ENCODE results near the gene TCF4. TPM values are rescaled to one million over a fixed set of nuclear protein-coding genes. Genes with fewer than 3 reads are reported as not detected.

The TCF4 gene
- total RNA-seq, 1 donor from 2014 or later: 115 TPM

DNA sequence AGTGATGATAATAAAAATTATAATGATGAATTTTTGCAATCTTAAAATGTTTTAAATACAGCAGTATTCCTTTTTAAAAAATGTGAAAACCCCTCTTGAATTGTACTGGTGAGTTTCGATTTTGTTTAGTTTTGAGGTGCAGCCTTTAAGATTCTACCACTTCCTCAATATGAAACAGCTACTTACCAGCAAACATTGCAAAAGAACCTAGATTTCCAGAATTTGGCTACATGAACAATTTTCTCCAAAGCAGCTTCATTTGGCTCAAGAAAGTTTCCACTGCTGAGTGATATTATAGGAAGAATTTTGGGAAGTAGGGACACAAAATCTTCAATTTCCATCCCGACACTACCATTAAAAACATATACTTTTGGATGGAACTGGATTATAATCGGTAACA is 12.0 kb downstream of the TCF4 start:
- Histone ChIP-seq H3K4me2 (ENCODE audit: low read length) (no peak overlapping the region), H2AFZ (ENCODE audit: low read depth, low read length) (no peak overlapping the region), H3K27ac (ENCODE audit: low read depth, low read length) (no peak overlapping the region), H3K79me2 (ENCODE audit: insufficient read depth, low read length) (peaks cover 90% of the 10 kb centered on the region), H3K36me3 (ENCODE audit: insufficient read depth, low read length) (peaks cover under 1% of the 10 kb centered on the region), H3K9ac (ENCODE audit: low read length) (no peak overlapping the region), H4K20me1 (ENCODE audit: insufficient read depth, low read length) (peaks cover 27% of the 10 kb centered on the region), H3K4me1 (ENCODE audit: insufficient read depth, low read length) (no peaks in the 10 kb centered on the region), H3K9me3 (ENCODE audit: insufficient read depth, low read depth, low read length) (no peaks in the 10 kb centered on the region), H3K4me3 (ENCODE audit: insufficient read depth, low read depth, low read length) (no peak overlapping the region), H3K27me3 (ENCODE audit: insufficient read depth, low read length) (no peaks in the 10 kb centered on the region)
- Mint-ChIP-seq H3K9me3 (ENCODE audit: unreplicated experiment) (no peaks in the 10 kb centered on the region), H3K27ac (ENCODE audit: unreplicated experiment) (no peak overlapping the region), H3K27me3 (ENCODE audit: low read depth, unreplicated experiment) (no peaks in the 10 kb centered on the region), H3K4me3 (ENCODE audit: unreplicated experiment) (no peak overlapping the region), H3K4me1 (ENCODE audit: low read depth, unreplicated experiment) (no peaks in the 10 kb centered on the region), H3K36me3 (ENCODE audit: low read depth, unreplicated experiment) (peaks cover 10% of the 10 kb centered on the region)
- DNase-seq (ENCODE audit: low read depth) (no peak), FAIRE-seq (no peak)
- no peak for TF ChIP-seq EZH2 (IDR thresholded peaks at IDR 0.05; ENCODE audit: insufficient read depth, low read length)
- TF ChIP-seq, protein P1, sequence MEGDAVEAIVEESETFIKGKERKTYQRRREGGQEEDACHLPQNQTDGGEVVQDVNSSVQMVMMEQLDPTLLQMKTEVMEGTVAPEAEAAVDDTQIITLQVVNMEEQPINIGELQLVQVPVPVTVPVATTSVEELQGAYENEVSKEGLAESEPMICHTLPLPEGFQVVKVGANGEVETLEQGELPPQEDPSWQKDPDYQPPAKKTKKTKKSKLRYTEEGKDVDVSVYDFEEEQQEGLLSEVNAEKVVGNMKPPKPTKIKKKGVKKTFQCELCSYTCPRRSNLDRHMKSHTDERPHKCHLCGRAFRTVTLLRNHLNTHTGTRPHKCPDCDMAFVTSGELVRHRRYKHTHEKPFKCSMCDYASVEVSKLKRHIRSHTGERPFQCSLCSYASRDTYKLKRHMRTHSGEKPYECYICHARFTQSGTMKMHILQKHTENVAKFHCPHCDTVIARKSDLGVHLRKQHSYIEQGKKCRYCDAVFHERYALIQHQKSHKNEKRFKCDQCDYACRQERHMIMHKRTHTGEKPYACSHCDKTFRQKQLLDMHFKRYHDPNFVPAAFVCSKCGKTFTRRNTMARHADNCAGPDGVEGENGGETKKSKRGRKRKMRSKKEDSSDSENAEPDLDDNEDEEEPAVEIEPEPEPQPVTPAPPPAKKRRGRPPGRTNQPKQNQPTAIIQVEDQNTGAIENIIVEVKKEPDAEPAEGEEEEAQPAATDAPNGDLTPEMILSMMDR (IDR thresholded peaks at IDR 0.05; ENCODE audit: insufficient read depth, low read depth, low read length): no peak

DNA sequence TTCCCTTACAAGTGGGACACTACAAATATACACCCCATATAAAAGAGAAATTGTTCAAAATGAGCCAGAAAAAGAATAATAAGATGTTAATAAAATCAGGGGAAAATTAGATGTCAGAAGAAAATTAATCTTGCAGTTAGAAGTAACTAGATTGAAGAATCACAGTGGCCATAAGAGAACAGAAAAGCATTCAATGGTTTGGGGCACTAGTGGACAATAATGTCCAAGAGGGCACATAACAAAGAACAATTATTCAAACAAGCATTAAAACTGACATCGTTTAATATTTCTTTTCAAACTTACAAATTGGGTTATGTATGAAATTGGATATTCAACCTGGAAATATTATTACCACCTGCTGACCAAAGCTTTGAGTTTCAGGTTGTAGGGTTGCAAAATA is 12.9 kb downstream of the TCF4 start:
- no peaks in the 10 kb centered on the region for H3K4me1 ChIP-seq (ENCODE audit: insufficient read depth, low read length)
- Mint-ChIP-seq H3K9me3 (ENCODE audit: unreplicated experiment) (no peaks in the 10 kb centered on the region), H3K36me3 (ENCODE audit: low read depth, unreplicated experiment) (peaks cover 10% of the 10 kb centered on the region), H3K4me1 (ENCODE audit: low read depth, unreplicated experiment) (no peaks in the 10 kb centered on the region), H3K27ac (ENCODE audit: unreplicated experiment) (no peak overlapping the region), H3K4me3 (ENCODE audit: unreplicated experiment) (no peak overlapping the region), H3K27me3 (ENCODE audit: low read depth, unreplicated experiment) (no peaks in the 10 kb centered on the region)
- TF ChIP-seq, protein P1 (IDR thresholded peaks at IDR 0.05; ENCODE audit: insufficient read depth, low read depth, low read length): no peak
- TF ChIP-seq EZH2 (IDR thresholded peaks at IDR 0.05; ENCODE audit: insufficient read depth, low read length): no peak
- no peak overlapping the region for H3K27ac ChIP-seq (ENCODE audit: low read depth, low read length)
- H3K4me2 ChIP-seq (ENCODE audit: low read length): no peak overlapping the region
- peaks cover 2% of the 10 kb centered on the region for H3K36me3 ChIP-seq (ENCODE audit: insufficient read depth, low read length)
- no peaks in the 10 kb centered on the region for H3K9me3 ChIP-seq (ENCODE audit: insufficient read depth, low read depth, low read length)
- no peak overlapping the region for H2AFZ ChIP-seq (ENCODE audit: low read depth, low read length)
- peaks cover 31% of the 10 kb centered on the region for H4K20me1 ChIP-seq (ENCODE audit: insufficient read depth, low read length)
- FAIRE-seq (no peak), DNase-seq (ENCODE audit: low read depth) (no peak)
- no peak overlapping the region for H3K9ac ChIP-seq (ENCODE audit: low read length)
- H3K27me3 ChIP-seq (ENCODE audit: insufficient read depth, low read length): no peaks in the 10 kb centered on the region
- no peak overlapping the region for H3K4me3 ChIP-seq (ENCODE audit: insufficient read depth, low read depth, low read length)
- peaks cover 90% of the 10 kb centered on the region for H3K79me2 ChIP-seq (ENCODE audit: insufficient read depth, low read length)

DNA sequence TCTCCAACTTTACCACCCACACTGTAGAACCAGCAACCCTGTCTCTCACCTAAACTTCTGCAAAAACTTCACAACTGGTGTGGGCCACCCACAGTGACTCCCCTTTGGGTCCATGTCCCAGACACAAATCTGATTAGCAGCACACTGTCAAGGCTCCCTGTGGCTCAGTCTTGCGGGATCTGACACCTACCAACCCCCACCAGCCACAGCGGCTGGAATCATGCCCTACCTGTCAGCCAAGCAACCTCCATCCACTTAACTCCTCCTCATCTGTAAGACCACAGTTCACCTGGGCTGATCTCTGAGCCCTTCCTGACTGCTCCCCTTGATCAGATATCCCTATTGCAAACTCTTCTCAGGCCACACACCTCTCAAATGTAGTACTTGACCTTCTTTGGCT is 14.6 kb downstream of the TCF4 start:
- Histone ChIP-seq H2AFZ (ENCODE audit: low read depth, low read length) (no peak overlapping the region), H3K4me3 (ENCODE audit: insufficient read depth, low read depth, low read length) (no peak overlapping the region), H3K4me1 (ENCODE audit: insufficient read depth, low read length) (no peaks in the 10 kb centered on the region), H3K79me2 (ENCODE audit: insufficient read depth, low read length) (peaks cover 92% of the 10 kb centered on the region), H3K4me2 (ENCODE audit: low read length) (no peak overlapping the region), H3K27me3 (ENCODE audit: insufficient read depth, low read length) (no peaks in the 10 kb centered on the region), H3K9me3 (ENCODE audit: insufficient read depth, low read depth, low read length) (no peaks in the 10 kb centered on the region), H4K20me1 (ENCODE audit: insufficient read depth, low read length) (peaks cover 34% of the 10 kb centered on the region), H3K27ac (ENCODE audit: low read depth, low read length) (no peak overlapping the region), H3K9ac (ENCODE audit: low read length) (no peak overlapping the region), H3K36me3 (ENCODE audit: insufficient read depth, low read length) (peaks cover 2% of the 10 kb centered on the region)
- Mint-ChIP-seq H3K36me3 (ENCODE audit: low read depth, unreplicated experiment) (peaks cover 10% of the 10 kb centered on the region), H3K9me3 (ENCODE audit: unreplicated experiment) (no peaks in the 10 kb centered on the region), H3K4me3 (ENCODE audit: unreplicated experiment) (no peak overlapping the region), H3K27me3 (ENCODE audit: low read depth, unreplicated experiment) (no peaks in the 10 kb centered on the region), H3K27ac (ENCODE audit: unreplicated experiment) (no peak overlapping the region), H3K4me1 (ENCODE audit: low read depth, unreplicated experiment) (no peaks in the 10 kb centered on the region)
- FAIRE-seq (no peak), DNase-seq (ENCODE audit: low read depth) (no peak)
- no peak for TF ChIP-seq EZH2 (IDR thresholded peaks at IDR 0.05; ENCODE audit: insufficient read depth, low read length)
